ENCODE data around the gene ARMH1.

DNA sequence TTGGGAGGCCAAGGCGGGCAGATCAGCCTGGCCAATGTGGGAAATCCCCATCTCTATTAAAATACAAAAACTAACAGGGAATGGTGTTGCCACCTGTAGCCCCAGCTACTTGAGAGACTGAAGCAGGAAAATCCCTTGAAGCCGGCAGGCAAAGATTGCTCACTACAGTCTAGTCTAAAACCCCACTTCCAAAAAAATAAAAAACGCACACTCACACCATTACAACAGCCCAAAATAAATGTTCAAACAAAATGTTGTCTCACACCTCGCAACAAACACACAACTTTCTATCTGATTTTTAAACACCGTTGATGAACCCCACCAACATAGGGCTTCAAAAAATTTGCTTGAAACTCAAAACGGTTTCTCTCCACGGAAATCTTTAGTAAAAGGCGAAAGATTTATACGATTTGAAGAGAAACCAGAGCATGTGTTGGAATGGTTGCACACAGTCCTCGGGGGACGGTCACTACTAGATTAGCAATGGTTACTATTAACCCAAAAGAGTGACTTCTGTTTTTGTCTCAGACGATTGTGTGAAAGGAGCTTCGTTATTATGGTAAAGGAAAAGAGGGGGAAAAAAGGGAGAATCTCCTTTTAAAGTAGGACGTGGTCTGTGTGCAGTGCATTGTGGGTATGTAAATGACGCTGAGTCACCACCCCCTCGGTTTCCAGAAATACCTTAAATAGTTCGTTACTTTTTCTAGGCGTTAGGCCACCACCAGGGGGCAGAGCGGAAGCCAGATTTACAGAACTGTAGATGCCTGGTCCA is 56.4 kb downstream of the ARMH1 start, which contains the start of gene RNU5D-1:
- TF ChIP-seq, protein P1, sequence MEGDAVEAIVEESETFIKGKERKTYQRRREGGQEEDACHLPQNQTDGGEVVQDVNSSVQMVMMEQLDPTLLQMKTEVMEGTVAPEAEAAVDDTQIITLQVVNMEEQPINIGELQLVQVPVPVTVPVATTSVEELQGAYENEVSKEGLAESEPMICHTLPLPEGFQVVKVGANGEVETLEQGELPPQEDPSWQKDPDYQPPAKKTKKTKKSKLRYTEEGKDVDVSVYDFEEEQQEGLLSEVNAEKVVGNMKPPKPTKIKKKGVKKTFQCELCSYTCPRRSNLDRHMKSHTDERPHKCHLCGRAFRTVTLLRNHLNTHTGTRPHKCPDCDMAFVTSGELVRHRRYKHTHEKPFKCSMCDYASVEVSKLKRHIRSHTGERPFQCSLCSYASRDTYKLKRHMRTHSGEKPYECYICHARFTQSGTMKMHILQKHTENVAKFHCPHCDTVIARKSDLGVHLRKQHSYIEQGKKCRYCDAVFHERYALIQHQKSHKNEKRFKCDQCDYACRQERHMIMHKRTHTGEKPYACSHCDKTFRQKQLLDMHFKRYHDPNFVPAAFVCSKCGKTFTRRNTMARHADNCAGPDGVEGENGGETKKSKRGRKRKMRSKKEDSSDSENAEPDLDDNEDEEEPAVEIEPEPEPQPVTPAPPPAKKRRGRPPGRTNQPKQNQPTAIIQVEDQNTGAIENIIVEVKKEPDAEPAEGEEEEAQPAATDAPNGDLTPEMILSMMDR (IDR thresholded peaks at IDR 0.05) = peak; percentile 96
- peak; percentile 99 for TF ChIP-seq SIN3A (IDR thresholded peaks at IDR 0.05; ENCODE audit: borderline replicate concordance, insufficient read depth, low read depth, low read length)
- TF ChIP-seq POLR2AphosphoS5 (IDR thresholded peaks at IDR 0.05; ENCODE audit: low read depth, low read length) = peak; percentile 100
